Activated CD8-positive, alpha-beta memory T cell treated with anti-CD3 and anti-CD28 coated beads, Interleukin-2, amount 50 U/mL, for 48 hours (primary cell): ENCODE measurements around the gene ZBED2.
"Not testable (repeated sequence)": the region's sequence is repeated elsewhere in the genome, so short reads cannot be mapped to it uniquely, and the experiment has no call there.

Experiments
- DNase-seq: peaks from one replicate; pipeline ENCODE4 v3.0.0-alpha.2; 2020

The ZBED2 gene, protein sequence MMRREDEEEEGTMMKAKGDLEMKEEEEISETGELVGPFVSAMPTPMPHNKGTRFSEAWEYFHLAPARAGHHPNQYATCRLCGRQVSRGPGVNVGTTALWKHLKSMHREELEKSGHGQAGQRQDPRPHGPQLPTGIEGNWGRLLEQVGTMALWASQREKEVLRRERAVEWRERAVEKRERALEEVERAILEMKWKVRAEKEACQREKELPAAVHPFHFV

DNA sequence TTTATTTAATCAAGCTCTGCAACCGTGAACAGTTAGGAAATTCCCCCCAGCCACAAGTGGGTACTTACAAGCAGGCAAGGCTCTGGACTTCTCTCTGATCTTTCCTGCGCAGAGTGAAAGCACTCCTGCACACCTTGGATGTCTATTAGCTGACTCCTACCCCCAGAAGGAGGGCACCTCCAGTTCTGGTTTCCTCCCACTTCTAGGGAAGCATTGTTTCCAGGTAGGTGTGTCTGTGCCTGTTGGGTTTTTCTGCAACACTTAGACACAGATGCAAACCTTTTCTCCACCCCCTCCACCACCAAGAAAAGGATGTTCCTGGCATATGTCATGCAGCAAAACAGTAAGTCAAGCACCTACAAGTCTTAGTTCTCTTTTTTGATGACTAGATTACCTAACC lies at the start of gene ZBED2:
ZBED2 (minus strand) TSS at position 115 of the 400 bp plus-strand sequence. CDS start 1,145 bp downstream, outside the sequence.
- DNase-seq = no peak

DNA sequence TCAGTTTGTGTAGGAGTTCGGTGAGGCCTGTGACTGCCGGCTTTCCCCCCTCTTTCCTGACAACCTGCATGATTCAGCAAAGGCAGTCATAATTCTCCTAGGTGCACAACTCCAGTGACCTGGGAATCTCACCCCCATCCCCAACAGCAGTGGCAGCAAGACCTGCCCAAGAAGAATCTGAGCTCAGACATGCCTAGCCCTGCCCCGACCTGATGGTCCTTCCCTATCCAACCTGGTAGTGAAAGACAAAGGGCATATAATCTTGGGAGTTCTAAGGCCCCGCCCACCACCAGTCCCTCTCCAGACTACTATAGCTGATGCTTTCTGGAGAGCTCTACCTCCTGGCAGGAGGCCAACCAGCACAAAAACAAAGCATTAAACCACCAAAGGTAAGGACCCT lies 44.2 kb upstream of the ZBED2 start:
- no peak for DNase-seq

DNA sequence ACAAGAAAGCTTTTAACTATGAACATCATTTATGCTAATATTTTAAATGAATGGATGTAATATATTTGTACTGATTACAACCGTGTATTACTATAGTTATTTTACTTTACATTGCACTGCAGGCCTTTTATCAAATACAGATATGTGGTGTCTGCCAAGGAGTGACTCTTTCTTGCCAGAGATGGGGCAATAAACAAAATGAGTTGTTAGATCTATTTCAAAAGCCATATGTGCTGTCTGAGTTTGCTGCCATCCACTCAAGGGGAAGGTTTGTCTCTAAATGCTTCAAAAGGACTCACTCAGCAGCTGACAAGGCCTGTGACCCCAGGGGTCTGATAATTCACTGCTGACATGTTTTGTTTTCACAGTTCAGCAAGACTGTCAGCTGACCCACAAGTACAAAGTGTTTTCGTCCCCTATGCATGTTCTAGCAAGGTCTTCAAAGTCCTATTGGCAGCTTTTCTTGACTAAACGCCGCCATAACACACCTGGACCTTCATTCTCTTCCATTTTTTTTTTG lies 41.3 kb upstream of the ZBED2 start:
- no peak for DNase-seq

DNA sequence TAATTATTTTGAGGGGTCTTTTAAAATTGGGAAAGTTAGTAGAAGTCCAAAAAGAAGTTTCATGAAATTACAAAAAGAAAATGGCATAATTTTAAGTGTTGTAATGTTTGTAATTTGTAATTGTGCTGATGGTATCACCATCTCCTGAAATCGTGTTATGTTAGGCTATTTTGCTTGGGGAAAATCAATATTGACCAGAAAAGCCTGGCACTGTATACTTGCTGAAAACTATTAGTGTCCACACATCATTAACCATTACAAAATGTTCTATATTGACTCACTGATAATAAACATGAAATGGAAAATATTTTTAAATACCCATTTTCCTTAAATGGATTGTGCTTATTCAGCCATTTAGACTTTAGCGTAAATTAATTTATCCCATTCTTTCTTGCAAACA lies 40.3 kb upstream of the ZBED2 start:
- no peak for DNase-seq

DNA sequence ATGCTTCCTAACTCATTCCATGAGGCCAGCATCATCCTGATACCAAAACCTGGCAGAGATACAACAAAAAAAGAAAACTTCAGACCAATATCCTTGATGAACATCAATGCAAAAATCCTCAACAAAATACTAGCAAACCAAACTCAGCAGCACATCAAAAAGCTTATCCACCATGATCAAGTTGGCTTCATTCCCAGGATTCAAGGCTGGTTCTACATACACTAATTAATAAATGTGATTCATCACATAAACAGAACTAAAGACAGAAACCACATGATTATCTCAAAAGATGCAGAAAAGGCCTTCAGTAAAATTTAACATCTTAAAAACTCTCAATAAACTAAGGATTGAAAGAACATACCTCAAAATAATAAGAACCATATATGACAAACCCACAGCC lies 35.5 kb upstream of the ZBED2 start:
- not testable (repeated sequence) for DNase-seq

DNA sequence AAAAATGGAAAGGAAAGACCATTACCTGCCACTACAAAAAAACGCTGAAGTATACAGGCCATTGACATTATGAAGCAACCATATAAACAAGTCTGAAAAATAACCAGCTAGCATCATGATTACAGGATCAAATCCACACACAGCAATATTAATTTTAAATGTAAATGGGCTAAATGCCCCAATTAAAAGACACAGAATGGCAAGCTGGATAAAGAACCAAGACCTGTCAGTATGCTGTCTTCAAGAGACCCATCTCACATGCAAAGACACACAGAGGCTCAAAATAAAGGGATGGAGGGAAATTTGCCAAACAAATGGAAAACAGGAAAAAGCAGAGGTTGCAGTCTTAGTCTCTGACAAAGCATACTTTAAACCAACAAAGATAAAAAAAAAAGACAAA lies 33.9 kb upstream of the ZBED2 start:
- DNase-seq = not testable (repeated sequence)

DNA sequence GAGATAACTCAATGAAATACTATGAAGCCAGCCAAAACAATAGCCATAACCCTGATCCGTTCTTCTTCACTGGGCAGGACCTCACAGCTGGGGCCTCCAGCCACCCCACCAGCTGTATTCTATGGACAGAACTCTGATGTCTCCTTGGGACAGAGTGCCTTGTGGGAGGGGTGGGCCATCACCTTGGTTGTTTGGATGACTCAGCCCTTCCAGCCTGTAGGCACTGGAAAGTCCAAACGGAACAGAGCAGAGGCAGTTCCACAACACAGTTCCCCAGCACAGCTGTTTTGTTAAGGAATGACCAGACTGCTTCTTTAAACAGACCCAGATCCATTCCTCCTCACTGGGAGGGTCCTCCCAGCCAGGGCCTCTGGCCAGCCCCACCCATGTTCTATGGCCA lies 31.9 kb upstream of the ZBED2 start:
- no peak for DNase-seq

DNA sequence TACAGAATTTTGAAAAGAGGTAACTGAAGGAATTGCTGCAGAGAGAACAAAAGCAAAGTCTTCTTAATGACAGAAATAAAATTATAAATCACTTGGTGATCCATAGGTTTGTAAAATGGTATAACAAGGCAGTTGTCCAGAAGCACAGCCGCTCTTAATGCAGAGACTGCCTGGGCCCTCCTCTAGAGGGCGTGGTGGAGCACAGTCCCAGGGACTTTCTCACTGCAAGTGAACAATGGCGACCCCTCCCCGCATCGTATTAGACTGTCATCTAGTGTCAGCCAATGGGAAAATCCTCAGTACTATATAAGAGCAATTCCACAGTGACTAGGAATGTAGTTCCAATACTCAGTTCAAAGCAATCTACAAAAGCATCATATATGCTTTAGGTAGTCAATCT lies 26.4 kb upstream of the ZBED2 start:
- peak; percentile 77 for DNase-seq

DNA sequence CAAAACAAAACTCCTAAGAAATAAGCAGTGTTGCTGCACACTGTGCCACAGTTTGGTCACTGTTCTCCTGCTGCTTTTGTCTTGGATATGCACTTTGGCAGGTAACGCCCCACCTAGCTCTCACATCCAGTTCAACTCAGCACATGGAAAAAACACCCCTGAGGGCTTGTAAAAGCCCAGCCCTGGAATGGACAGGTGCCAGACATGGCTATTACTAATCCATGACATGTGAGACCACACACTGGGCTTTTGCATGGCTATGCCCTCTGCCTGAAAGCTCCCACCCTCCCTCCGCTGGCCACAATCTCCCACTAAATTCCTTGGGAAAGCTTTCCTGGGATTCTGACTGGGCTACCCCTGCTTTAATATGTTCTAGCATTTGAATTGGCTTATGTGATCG lies 24.7 kb upstream of the ZBED2 start:
- no peak for DNase-seq

DNA sequence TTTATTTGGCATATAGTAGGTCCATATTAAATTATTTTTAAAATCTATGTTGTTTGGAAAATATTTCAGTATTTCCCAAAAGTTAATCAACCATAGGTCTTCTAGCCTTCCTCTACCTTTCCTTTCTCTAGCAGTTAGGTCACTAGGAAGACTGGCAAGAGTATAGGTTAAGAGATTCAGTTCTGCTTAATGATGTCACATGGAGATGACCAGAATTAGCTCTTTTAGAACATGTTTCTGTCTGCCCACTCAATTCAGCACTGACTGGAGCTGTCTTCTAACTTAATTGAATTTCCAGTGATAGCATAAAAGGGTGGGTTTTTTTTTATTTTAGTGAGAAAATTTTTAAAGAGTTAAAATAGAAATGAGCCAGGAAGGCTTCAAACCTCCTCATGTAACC lies 23.8 kb upstream of the ZBED2 start:
- no peak for DNase-seq

DNA sequence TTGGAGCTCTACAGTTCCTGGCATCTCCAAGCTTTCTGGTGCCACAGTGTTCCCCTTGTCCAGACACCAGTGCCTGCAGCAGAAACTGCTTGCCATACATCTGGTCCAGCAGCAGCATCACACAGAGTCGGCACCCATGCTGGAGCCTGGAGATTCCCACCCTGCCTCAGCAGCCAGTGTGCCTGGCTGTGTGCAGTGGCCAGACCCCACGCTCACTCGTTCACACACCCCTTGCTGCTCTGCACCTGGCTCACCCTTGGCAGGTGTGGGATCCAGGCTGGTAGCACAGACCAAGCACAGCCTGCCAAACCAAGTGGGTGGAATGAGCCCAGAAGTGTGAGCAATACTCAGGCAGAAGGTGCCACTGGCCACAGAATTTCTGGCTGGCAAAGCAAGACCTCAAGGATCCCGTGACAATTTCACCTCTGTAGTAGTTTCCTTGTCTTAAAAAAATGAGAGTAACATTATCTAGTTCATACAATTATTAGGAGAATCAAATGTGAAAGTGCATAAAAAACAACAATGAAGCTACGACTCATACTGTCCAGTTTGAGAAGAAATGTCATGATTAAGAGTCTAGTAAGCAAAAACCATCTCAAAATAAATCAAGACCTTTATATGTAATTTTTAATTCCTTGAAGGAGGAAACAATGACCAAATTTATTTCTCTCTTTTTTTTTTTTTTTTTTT lies 22.9 kb upstream of the ZBED2 start:
- no peak for DNase-seq

DNA sequence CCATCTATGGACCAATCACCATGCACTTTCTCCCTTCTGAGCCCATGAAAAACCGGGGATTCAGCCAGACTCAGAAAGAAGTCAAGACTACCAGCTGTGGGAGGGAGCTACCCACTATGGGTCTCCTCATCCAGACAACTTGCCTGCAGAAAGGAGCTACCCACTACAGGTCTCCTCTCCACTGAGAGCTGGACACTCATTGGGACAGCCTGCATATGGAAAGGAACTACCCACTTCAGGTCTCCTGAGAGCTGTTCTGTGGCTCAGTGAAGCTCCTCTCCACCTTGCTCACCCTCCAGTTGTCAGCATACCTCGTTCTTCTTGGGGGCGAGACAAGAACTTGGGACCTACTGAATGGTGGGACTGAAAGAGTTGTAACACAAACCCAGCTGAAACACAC lies 22.3 kb upstream of the ZBED2 start:
- DNase-seq = no peak

DNA sequence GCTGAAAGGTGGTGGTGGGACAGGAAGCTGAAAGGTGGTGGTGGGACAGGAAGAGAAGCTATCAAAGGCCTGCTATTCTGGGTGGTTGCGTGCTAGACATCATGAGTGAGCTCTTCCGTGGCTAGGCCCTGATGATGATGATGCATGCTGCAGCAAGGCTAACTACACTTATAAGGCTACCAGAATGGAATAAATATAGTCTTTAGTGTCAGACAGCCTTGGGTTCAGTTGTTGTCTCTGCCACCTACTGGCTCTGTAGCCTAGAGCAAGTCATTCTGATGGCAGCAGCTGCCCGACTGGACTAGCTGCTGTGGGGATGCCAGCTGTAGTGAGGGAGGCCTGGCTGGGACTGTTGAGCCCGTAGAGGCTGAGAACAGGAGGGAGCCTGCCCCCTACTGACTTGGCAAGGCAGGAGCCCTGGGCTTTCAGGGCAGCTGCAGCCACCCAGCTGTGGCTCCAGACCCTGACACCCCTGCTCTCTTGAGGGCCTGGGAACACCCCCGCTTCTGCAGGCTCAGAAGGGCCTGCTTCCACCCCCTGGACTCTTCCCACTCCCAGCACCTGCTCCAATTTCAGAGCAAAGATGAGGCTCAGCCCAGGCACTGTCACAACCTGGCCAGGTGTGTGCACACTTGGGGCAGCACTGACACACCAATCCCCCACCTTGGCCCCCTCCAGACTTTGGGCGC lies 21.4 kb upstream of the ZBED2 start:
- DNase-seq = peak; percentile 82

DNA sequence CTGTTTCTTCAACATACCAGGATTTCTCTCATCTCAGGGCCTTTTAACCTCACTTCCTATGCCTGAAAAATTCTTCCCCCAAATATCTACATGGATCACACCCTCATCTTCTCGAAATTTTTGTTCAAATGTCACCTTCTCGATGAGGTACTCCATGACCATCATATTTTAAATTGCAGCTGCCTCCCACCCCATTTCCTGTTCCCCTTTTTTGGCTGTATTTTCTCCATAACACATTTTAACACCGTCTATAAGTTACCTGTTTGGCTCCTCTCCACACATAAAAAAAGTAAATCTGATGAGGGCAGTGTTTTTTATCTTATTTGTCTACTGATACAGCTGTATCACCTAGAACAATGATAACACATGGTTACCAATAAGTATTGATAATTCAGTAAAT lies 20.7 kb upstream of the ZBED2 start:
- DNase-seq = no peak

DNA sequence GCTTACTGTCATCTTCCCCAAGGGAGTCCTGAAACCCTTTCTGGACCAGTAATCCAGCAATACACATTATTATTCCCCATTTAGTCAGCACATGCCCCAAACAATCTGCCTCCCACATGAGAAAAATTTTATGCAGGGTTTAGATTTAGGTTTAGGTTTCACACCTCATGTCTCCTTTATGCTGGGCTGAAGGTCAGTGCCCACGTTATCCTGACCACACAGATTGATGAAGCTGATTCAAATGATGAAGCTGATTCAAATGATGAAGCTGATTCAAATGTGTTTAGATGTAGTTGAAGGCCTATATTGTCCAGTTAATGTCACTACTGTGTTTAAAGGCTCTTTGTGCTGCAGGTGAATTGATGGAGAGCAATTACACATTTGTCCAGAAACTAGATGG lies 18.1 kb upstream of the ZBED2 start:
- no peak for DNase-seq

DNA sequence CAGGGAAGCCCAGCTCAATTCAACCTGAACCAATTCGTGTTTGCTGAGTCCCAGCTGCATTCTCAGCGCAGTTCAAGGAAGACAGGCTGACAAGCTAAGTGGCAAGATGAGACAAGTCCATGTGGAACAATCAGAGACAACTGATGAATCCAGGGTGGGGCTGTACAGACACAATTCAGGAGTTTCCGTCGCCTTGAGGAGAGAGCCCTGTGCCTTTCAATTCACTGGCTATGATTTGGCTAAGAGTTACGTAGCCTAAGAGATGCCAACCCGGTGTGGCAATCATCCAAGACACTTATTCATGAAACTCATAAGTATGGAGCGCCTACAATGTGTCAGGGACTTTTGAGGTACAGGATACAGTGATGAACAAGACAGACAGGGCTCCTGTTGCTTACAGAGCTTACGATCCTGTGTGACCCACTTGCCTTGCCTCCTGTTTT lies 15.5 kb upstream of the ZBED2 start:
- no peak for DNase-seq

DNA sequence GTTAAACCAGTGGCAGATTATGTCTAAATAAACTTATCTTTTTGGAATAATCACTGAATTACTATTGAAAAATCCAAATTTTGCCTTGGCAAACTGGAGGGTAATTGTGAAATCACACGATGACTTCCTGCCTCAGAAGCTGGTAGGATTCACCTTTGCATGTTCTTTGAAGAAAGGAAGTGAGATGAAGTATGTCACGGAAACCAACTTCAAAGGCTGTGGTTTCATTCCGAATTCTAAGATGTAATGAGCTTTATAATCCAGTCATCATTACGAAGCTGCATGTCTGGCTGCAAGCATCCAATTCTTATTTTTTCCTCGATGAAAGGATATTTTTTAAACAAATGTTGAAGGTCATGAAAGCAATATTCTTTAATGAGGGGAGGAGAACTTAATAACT lies 15.0 kb upstream of the ZBED2 start:
- no peak for DNase-seq

DNA sequence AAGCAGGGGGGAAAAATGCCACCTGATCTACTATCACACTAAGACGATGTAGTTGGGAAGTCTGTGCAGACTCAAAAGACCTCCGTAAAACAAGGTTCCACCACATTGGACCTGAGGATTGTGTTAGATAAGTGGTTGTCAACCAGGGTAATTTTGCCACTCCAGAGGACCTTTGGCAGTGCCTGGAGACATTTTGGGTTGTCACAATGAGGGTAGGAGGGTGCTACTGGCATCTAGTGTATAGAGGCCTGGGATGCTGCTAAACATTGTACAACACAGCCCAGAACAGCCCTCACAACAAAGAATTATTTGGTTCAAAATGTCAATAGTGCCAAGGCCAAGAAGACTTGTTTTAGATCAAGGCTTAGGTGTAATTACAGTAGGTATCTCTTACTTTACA lies 14.6 kb upstream of the ZBED2 start:
- DNase-seq = no peak

DNA sequence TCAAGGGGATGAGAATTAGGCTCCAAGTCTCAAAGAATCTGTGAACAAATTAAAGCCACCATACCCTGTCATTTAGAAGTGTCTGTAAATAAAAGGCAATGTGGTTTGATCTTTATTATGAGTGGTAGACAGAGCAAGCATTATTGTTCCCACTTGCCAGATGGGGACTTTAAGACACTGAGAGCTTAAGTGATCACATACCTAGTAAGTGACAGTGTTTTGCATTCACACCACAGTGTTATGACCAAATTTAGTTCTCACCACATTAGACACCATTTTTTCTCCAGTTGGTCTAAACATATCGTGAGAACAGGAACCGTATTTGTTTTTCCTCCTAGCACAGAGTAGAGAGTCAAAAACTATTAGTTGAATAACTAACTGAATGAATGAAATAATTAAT lies 13.2 kb upstream of the ZBED2 start:
- no peak for DNase-seq

DNA sequence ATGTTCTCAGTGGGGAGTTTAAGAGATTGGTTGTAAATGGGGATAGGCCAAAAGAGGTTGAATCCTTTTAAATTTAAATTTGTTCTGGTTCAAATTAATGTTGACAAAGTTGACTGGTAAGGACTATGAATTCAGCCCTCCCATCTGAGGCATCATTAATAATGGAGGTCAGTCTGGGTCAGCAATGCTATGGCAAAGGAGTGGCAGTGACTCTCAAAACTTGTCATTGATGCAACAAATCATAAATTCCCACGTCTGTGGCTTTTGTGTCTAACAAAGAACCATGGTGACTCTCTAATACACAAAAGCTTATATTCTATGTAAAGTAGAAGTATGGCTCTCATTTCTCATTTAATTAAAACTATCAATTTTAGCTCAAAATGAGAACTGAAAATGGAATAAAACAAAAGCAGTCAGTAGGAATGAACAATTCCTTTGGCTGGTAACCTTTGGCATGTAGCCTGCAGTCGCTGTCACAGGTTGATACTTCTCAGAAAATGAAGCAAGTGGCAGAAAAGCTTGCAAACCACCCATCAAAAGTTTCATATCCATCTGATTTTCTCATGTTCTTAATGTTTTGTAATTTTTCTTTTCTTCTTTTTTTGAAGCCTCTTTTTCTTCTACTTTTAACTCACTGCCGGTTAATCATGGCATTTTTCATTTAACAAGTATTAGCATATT lies 12.2 kb upstream of the ZBED2 start:
- no peak for DNase-seq

DNA sequence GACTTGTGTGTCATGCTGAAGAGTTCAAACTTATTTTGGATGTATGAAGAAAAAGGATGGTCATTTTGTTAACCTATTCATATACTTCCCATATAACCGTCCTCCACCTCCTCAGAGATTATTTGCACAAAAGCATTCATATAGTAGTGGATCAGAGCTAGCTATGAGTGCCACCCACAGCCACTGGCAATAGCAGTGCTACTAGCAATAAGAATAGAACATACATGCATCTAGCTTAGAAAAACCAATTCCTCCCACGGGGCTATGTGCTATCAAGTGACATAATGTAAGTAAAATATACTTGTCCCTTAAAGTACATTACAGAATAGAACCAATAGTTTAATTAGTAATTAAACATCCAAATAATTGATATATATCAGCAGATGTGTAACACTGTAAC lies 10.3 kb upstream of the ZBED2 start:
- no peak for DNase-seq

DNA sequence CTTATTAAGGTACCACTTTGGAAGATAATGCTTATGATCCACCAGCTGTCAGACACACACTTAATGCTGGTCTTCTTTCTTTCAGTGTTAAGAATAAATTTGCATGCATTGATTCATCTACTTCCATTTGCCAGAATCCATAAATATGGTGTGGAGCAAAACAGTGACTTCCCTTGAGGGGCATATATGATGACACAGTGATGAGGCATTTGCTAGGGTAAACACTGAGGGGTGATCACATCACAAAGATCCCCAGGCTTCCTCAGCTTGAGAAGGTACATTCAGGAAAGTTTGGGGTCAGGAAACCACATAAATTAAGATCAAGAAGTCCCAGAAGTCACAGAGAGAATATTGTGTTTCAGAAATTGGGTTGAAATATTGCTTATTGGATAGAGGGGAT lies 9.9 kb upstream of the ZBED2 start:
- no peak for DNase-seq

DNA sequence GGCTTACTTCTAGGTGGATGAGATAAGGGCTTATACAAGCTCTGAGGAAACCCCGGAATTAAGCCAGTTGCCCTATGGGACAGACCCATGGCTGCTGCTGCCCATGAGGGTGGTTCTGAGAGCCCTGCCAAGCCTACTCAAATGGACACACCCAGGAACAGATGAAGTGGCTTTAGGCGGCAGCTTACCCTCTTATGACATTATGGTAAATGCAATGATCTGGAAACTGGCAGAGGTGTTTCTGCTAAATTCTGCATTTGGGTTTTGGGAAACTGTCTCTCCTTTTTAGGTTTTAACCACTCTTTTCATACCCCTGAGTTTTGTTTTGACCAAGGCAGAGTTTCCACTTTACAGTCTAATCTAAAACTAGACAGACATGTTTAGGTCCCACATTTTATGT lies 9.0 kb upstream of the ZBED2 start:
- no peak for DNase-seq

DNA sequence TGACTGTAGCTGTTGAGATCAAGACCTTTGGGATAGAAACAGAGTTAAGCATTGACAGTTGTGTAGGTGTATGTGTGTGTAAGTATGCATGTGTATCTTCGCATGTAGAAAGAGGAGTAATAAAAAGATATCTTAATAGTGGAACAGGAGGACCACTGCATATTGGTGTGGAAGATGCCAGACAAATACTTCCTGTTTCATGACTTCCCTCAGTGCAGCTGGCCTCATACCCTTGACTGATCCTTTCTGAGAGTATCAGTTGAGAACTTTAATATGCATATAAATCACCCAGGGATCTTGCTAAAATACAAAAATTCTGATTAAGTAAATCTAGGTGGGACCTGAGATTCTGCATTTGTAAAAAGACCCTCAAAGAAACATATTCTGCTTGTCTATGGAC lies 8.5 kb upstream of the ZBED2 start:
- no peak for DNase-seq
